Measurements from ENCODE around the gene PLEKHA5. TPM values are rescaled to one million over a fixed set of nuclear protein-coding genes. Genes with fewer than 3 reads are reported as not detected.
A peak's percentile ranks its signal among the peaks of the same experiment; 100 is the strongest.
"Not testable (repeated sequence)": the region's sequence is repeated elsewhere in the genome, so short reads cannot be mapped to it uniquely, and the experiment has no call there.

Gene PLEKHA5
- total RNA-seq, 2 experiments from 2014 or later, result 2.1 to 3.2 TPM

DNA sequence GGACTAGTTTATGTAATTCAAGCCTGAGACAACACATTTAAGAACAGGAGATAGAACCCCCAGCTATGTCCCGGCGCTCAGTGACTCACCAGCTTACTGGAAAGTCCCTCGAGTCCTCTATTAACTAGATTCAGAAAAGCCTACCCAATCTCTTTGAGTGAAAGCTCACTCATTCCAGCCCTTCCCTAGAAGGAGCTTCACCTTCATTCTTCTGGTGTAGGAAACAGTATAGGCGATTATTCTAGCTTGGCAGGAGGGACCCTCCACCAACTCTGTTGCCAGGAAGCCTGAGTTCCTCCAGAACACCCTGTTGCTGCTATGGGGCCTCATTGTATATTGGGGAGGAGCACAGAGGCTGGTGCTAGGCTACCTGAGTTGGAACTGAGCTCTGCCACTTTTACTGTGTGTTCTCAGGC lies 252.6 kb downstream of the PLEKHA5 start:
- Mint-ChIP-seq H3K27ac (peak overlapping the region; percentile 38), H3K4me1 (ENCODE audit: low read depth) (peaks cover 10% of the 10 kb centered on the region), H3K27me3 (no peaks in the 10 kb centered on the region), H3K9me3 (no peaks in the 10 kb centered on the region), H3K36me3 (ENCODE audit: low read depth) (no peaks in the 10 kb centered on the region), H3K4me3 (no peak overlapping the region)
- ChIA-PET CTCF (interaction anchor here (1.4 kb wide), 1 partner anchor 50 kb away, joined by 3 read pairs; no protein-coding TSS in a partner anchor), POLR2A (interaction anchor here (1.0 kb wide), 1 partner anchor 58 kb away, joined by 3 read pairs; no protein-coding TSS in a partner anchor)
- intact Hi-C loops (cut with micrococcal nuclease), result no loop called here
- ATAC-seq (peak; percentile 97), DNase-seq (peak; percentile 82)
- TF ChIP-seq, protein P1, sequence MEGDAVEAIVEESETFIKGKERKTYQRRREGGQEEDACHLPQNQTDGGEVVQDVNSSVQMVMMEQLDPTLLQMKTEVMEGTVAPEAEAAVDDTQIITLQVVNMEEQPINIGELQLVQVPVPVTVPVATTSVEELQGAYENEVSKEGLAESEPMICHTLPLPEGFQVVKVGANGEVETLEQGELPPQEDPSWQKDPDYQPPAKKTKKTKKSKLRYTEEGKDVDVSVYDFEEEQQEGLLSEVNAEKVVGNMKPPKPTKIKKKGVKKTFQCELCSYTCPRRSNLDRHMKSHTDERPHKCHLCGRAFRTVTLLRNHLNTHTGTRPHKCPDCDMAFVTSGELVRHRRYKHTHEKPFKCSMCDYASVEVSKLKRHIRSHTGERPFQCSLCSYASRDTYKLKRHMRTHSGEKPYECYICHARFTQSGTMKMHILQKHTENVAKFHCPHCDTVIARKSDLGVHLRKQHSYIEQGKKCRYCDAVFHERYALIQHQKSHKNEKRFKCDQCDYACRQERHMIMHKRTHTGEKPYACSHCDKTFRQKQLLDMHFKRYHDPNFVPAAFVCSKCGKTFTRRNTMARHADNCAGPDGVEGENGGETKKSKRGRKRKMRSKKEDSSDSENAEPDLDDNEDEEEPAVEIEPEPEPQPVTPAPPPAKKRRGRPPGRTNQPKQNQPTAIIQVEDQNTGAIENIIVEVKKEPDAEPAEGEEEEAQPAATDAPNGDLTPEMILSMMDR (IDR thresholded peaks at IDR 0.05), result no peak

DNA sequence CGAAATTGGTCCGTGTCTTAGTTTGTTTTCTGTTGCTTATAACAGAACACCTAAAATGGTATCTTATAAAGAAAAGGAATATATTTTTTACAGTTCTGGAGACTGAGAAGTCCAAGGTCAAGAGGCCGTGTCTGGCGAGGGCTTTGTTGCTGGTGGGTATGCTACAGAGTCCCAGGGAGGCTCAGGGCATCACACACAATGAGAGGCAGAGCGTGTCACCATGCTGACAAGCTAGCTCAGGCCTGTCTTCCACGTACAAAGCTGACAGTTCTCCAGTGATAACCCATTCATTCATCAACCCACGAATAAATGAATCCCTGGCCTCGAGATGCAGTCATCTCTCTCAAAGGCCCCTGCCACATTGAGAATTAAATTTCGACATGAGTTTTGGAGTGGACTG lies 253.0 kb downstream of the PLEKHA5 start:
- CTCF ChIA-PET, result interaction anchor here (1.4 kb wide), 1 partner anchor 50 kb away, joined by 3 read pairs; no protein-coding TSS in a partner anchor
- no peaks in the 10 kb centered on the region for H3K9me3 Mint-ChIP-seq
- TF ChIP-seq, protein P1 (IDR thresholded peaks at IDR 0.05), result no peak
- POLR2A ChIA-PET, result interaction anchor here (1.0 kb wide), 1 partner anchor 58 kb away, joined by 3 read pairs; no protein-coding TSS in a partner anchor
- no peaks in the 10 kb centered on the region for H3K36me3 Mint-ChIP-seq (ENCODE audit: low read depth)
- no peak for DNase-seq
- H3K4me3 Mint-ChIP-seq, result no peak overlapping the region
- peak overlapping the region; percentile 38 for H3K27ac Mint-ChIP-seq
- H3K4me1 Mint-ChIP-seq (ENCODE audit: low read depth), result peaks cover 10% of the 10 kb centered on the region
- intact Hi-C loops (cut with micrococcal nuclease), result no loop called here
- H3K27me3 Mint-ChIP-seq, result no peaks in the 10 kb centered on the region
- ATAC-seq, result no peak

DNA sequence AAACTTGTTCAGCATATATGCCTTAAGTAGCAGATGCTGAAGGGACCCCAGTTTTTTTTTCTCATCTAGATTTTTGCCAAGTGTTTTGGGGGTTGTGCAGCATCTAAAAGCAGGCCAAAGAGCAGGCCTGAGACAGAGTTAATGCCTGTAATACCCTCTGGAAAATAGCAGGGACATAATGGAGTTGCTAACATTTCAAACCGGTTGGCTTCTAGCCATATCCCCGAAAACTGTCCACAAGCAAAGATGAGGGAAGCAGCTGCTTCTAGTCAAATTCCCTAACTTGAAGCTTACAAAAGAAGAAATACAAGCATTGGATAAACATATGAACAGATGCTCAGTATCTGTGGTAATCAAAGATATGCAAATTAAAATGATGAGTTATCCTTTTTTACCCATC lies 257.6 kb downstream of the PLEKHA5 start:
- no peak overlapping the region for H3K4me3 Mint-ChIP-seq
- no peak for ATAC-seq
- no peak overlapping the region for H3K27ac Mint-ChIP-seq
- intact Hi-C loops (cut with micrococcal nuclease), result no loop called here
- TF ChIP-seq, protein P1 (IDR thresholded peaks at IDR 0.05), result no peak
- POLR2A ChIA-PET, result no interaction called here
- H3K9me3 Mint-ChIP-seq, result no peaks in the 10 kb centered on the region
- H3K4me1 Mint-ChIP-seq (ENCODE audit: low read depth), result peaks cover 7% of the 10 kb centered on the region
- H3K27me3 Mint-ChIP-seq, result no peaks in the 10 kb centered on the region
- DNase-seq, result no peak
- no peaks in the 10 kb centered on the region for H3K36me3 Mint-ChIP-seq (ENCODE audit: low read depth)
- CTCF ChIA-PET, result no interaction called here

DNA sequence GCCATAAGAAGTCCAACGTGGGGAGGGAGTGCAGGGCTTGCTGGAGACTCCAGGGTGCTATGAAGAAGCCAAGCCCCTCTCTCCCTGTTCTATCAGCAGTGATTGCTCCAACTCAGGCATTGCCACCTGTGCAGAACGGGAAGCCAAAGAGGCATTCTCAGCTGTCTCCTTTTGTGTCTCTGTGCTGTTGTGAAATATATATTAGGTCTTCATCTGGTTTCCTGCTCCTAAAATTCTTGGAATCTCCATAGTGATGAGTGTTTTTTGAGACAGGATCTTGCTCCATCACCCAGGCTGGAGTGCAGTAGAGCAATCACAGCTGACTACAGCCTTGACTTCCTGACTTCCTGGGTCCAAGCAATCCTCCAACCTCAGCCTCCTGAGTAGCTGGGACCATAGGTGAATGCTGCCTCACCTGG lies 258.6 kb downstream of the PLEKHA5 start:
- Mint-ChIP-seq H3K4me3 (no peak overlapping the region), H3K4me1 (ENCODE audit: low read depth) (peaks cover 2% of the 10 kb centered on the region), H3K36me3 (ENCODE audit: low read depth) (no peaks in the 10 kb centered on the region), H3K9me3 (no peaks in the 10 kb centered on the region), H3K27me3 (no peaks in the 10 kb centered on the region), H3K27ac (no peak overlapping the region)
- intact Hi-C loops (cut with micrococcal nuclease), result no loop called here
- TF ChIP-seq, protein P1 (IDR thresholded peaks at IDR 0.05), result no peak
- ATAC-seq, result no peak
- ChIA-PET POLR2A (no interaction called here), CTCF (no interaction called here)
- no peak for DNase-seq

DNA sequence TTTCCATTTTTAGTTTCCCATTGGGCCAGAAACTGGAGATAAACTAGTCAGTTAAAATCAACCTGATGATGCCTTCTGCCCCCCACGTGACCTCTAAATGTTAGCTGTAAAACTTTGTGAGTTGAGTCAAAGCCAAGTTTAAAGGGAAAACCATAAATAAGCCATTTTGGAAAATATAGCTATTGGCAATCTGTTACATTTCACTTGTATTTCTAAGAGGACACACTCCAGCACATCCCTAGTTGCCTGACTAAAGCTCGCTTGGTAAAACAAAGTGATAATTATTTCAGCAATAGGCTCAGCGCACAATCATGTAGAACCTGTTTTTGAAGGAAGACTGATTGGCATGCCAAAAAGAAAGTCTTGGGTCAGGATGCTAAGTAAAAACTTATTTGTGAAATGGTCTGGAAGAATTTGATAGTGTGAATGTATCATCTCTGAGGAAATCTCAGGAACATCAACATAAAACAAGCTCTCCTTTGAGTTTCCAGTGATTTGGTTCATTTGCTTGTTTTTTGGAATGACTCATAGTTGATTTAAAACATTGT lies 260.6 kb downstream of the PLEKHA5 start:
- CTCF ChIA-PET, result interaction anchor here (1.1 kb wide), 1 partner anchor 14 kb away, joined by 3 read pairs; no protein-coding TSS in a partner anchor
- no peak overlapping the region for H3K27ac Mint-ChIP-seq
- no peaks in the 10 kb centered on the region for H3K36me3 Mint-ChIP-seq (ENCODE audit: low read depth)
- no peaks in the 10 kb centered on the region for H3K27me3 Mint-ChIP-seq
- POLR2A ChIA-PET, result no interaction called here
- no peak overlapping the region for H3K4me3 Mint-ChIP-seq
- TF ChIP-seq, protein P1 (IDR thresholded peaks at IDR 0.05), result no peak
- intact Hi-C loops (cut with micrococcal nuclease), result no loop called here
- H3K9me3 Mint-ChIP-seq, result no peaks in the 10 kb centered on the region
- no peaks in the 10 kb centered on the region for H3K4me1 Mint-ChIP-seq (ENCODE audit: low read depth)
- ATAC-seq (no peak), DNase-seq (no peak)

DNA sequence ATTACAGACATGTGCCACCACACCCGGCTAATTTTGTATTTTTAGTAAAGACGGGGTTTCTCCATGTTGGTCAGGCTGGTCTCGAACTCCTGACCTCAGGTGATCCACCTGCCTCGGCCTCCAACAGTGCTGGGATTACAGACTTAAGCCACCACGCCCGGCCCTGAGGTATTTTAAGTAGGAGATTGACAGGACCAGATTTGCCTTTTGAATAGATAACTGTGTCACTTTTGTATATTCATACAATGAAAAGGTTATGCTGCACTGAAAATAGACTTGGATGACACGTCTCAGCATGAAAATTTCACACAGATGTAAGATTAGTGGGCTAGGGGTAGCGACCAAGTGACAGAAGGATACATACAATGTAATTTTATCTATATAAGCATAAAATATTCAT lies 263.1 kb downstream of the PLEKHA5 start:
- H3K27me3 Mint-ChIP-seq; intact Hi-C loops (cut with micrococcal nuclease); H3K4me3 Mint-ChIP-seq; POLR2A ChIA-PET; H3K27ac Mint-ChIP-seq; CTCF ChIA-PET; DNase-seq; ATAC-seq; H3K36me3 Mint-ChIP-seq (ENCODE audit: low read depth); H3K9me3 Mint-ChIP-seq; H3K4me1 Mint-ChIP-seq (ENCODE audit: low read depth): not testable (repeated sequence)

All from activated CD8-positive, alpha-beta T cell treated with anti-CD3 and anti-CD28 coated beads for 36 hours (primary cell).